Prostate gland (tissue), 2 donors: ENCODE measurements around the gene NEK6.

Experiments used
- CTCF ChIP-seq, 4 experiments: fragments of 200-600 bp in 2 of 4; fragments of 450-650 bp in 2 of 4; sonication (generic) in 2 of 4; IDR thresholded peaks; 1 replicate in 3 of 4; 2 replicates in 1 of 4; pipeline ENCODE4 v1.5.1; 2016 to 2019; ENCODE audit warnings: antibody characterized with exemption in 4 of 4, mild to moderate bottlenecking in 2 of 4, moderate library complexity in 2 of 4
- POLR2AphosphoS5 ChIP-seq: sonication (generic); formaldehyde crosslinking; IDR thresholded peaks from one replicate; pipeline ENCODE4 v1.6.1; 2017; ENCODE audit warnings: antibody characterized with exemption

GRCh38 chr9:124260769-124261603 is 3.2 kb downstream of the NEK6 start:
- peak; percentile 32 for TF ChIP-seq POLR2AphosphoS5
- TF ChIP-seq CTCF (IDR thresholded peaks at IDR 0.05) = no peak
